GM10847 (cell line): ENCODE measurements around the gene ATP5F1D.

Experiments used
- POLR2A ChIP-seq: IDR thresholded peaks from 2 replicates; pipeline ENCODE4 v1.6.1; 2011; ENCODE audit not compliant: insufficient read length; ENCODE audit errors: extremely low read depth

The ATP5F1D gene

DNA sequence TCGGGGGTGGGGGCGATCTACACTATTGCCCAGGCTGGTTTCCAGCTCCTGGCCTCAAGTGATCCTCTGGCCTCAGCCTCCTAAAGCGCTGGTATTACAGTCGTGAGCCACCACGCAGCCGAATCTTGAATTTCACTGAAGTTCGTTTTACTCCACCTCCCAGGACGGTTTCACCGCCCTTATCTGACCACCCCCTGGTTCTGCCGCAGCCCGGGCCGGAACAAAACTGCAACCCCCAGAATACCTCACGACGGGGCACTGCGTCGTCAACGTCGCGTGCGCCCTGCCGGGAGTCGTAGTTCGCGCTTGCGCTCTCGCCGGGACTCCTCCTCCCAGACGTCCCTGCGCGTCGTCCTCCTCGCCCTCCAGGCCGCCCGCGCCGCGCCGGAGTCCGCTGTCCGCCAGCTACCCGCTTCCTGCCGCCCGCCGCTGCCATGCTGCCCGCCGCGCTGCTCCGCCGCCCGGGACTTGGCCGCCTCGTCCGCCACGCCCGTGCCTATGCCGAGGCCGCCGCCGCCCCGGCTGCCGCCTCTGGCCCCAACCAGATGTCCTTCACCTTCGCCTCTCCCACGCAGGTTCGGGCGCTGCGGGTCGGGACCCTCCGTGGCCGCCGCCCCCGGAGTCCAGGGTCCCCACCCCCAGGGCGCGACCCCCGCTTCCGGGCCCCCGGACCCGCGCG lies at the start of gene ATP5F1D:
TSS of gene ATP5F1D (plus strand) at position 335 of the 679 bp plus-strand sequence. CDS start at position 435, 100 bp downstream.
- TF ChIP-seq POLR2A = peak; percentile 52

DNA sequence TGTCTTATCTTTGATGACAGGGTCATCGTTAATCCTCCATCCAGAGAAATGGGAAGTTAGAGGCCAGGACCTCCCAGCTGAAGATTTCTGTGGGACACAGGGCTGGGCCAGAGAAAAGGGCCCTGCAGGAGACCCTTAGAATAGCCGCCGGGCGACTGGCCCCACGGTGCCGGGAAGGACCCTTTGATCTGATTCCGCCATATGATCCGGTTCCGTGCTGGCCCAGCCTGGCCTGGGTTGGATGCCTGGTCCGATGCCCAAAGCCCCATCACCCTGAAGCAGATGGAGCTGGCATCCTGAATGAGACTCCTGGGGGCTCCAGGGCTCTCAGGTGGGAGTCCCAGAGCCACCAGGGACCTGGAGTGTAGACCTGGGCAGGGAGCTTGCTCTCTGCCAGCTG lies 42.0 kb upstream of the ATP5F1D start:
- TF ChIP-seq POLR2A = no peak

DNA sequence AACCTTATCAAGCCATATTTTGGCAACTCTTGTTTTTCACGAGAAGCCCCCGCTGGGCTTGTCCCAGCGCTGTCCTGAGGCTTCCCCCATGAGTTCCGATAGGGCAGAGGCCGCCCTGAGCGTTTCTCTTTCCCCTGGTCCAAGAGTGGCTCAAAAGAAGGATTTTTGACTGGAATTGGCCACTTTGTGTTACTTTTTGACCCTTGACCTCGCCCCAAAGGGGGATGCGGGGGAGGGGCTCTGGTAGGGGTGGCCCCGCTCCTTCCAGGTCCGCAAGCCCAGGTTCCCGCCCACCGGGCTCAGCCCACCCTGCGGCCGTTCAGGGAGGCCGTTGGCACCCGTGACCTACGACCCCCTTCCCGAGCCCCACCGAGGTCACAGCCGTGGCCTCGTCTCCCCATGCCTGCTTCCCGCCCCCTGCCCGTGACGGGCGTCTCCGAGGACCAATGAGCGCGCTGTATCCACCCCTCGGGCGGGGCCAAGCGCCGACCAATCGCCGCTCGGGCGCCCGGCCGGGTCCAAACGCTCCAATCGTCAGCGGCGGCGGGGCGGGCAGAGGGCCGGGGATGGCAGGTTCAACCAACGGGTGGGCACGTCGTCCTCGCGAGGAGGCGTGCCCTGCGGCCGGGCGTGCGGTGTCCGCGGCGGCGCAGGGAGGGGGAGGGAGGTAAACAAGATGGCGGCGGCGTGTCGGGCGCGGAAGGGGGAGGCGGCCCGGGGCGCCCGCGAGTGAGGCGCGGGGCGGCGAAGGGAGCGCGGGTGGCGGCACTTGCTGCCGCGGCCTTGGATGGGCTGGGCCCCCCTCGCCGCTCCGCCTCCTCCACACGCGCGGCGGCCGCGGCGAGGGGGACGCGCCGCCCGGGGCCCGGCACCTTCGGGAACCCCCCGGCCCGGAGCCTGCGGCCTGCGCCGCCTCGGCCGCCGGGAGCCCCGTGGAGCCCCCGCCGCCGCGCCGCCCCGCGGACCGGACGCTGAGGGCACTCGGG lies 36.1 kb upstream of the ATP5F1D start, which contains the start of gene STK11:
TSS of gene STK11 (plus strand) at position 665 of the 986 bp plus-strand sequence. CDS start 1,136 bp downstream, outside the sequence.
- peak; percentile 75 for TF ChIP-seq POLR2A

DNA sequence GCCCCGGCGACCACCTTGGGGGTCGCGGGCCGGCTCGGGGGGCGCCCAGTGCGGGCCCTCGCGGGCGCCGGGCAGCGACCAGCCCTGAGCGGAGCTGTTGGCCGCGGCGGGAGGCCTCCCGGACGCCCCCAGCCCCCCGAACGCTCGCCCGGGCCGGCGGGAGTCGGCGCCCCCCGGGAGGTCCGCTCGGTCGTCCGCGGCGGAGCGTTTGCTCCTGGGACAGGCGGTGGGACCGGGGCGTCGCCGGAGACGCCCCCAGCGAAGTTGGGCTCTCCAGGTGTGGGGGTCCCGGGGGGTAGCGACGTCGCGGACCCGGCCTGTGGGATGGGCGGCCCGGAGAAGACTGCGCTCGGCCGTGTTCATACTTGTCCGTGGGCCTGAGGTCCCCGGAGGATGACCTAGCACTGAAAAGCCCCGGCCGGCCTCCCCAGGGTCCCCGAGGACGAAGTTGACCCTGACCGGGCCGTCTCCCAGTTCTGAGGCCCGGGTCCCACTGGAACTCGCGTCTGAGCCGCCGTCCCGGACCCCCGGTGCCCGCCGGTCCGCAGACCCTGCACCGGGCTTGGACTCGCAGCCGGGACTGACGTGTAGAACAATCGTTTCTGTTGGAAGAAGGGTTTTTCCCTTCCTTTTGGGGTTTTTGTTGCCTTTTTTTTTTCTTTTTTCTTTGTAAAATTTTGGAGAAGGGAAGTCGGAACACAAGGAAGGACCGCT lies 35.2 kb upstream of the ATP5F1D start:
- no peak for TF ChIP-seq POLR2A

GRCh38 chr19:1206864-1207450 lies 34.6 kb upstream of the ATP5F1D start:
- TF ChIP-seq POLR2A = no peak

GRCh38 chr19:1210227-1210538 lies 31.4 kb upstream of the ATP5F1D start:
- no peak for TF ChIP-seq POLR2A

- no peak for TF ChIP-seq POLR2A
Measured at GRCh38 chr19:1211494-1212234, 29.9 kb upstream of the ATP5F1D start.

DNA sequence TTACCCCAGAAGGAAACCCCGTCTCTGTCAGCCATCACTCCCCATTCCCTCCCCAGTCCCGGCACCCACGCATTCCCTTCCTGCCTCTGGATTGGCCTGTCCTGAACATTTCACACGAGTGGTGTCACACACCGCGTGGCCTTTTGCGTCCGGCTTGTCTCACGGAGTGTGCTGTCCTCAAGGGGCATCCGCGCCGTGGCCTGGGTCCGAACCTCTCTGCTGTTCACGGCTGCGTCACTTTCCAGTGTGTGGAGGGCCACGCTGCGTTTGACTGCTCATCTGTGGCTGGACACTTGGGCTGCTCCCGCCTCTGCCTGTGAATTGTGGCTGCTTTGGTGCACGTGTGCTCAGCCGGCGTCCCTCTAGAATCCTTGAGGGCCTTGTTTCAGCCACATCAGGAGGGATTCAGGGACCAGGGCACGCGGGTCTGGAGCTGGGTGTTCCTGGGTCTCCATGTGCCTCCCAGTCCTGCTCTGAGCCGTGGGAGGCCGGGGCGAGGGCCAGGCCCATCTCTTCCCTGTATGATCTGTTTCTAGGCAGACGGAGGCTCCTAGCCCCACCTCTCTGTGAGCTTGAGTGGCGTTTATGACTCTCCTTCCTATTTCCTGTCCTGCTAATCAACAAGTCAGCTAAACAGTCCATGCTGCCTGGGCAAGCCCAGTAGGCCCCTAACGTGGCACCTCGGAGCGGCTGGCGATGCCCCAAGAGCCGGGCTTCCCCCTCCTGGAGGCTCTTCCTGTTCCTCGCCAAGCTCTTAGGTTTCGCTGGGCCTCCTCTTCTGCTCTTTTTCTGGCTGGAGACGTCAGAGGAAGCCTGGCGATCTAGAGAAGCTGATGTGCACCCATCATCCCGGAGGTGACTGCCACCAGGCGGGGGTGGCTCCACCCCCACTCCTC lies 27.9 kb upstream of the ATP5F1D start:
- TF ChIP-seq POLR2A = no peak

GRCh38 chr19:1214299-1214861 lies 27.2 kb upstream of the ATP5F1D start:
- TF ChIP-seq POLR2A = no peak

DNA sequence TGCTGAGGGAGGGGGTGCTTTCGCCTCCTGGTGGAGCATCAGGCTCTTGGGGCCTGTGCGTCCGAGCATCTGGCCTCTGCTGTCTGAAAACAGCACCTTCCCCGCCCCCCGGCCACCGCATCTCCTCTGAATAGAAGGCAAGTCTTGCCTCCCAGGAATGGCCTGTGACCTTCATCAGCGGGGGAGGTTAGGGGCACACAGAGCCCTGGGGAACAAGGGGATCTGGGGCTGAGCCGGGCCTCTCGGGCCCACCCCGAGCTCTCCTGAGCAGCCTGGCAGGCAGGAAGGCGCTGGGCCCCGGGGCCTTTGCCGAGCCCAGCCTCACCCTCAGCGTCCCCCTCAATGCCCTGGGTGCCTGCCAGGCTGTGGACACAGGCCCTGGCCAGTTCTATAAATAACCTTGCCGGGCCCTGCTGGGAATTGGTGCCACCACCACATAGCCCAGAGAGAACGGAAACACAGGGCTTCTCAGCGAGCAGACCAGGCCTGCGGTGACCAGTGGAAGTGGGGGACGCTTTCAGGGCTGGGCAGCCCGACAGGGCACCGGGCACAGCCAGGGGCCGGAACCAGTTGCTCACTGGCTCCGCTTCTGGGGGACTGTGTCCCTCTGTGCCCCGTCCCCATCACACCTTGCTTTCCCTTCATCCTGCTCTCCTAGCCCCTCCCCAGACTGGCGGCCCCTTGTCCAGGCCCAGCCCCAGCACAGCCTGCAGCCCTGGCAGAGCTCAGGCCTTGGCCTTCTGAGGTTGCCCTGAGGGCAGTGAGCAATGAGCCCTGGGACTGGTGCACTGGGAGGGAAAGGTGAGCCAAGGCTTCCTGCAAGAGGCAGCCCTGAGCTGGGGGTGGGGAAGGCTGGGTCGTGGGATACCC lies 26.5 kb upstream of the ATP5F1D start:
- no peak for TF ChIP-seq POLR2A

DNA sequence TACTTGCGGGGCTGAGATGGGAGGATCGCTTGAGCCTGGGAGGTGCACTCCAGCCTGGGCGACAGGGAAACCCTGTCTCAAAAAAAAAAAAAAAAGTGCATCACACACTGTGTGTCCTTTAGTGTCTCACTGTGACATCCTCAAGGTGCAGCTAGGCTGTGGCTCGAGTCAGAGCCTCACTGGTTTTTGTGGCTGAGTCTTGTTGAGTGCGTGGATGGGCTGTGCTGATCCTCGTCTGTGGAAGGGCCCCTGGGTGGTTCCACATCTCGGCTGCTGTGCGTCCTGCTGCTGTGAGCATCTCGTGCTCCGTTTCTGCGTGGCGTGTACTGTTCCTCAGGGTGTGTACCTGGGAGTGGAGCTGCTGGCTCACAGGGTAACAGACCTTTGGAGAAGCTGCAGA lies 24.8 kb upstream of the ATP5F1D start:
- TF ChIP-seq POLR2A = no peak

- no peak for TF ChIP-seq POLR2A
Measured at GRCh38 chr19:1217366-1217765, 24.2 kb upstream of the ATP5F1D start.

DNA sequence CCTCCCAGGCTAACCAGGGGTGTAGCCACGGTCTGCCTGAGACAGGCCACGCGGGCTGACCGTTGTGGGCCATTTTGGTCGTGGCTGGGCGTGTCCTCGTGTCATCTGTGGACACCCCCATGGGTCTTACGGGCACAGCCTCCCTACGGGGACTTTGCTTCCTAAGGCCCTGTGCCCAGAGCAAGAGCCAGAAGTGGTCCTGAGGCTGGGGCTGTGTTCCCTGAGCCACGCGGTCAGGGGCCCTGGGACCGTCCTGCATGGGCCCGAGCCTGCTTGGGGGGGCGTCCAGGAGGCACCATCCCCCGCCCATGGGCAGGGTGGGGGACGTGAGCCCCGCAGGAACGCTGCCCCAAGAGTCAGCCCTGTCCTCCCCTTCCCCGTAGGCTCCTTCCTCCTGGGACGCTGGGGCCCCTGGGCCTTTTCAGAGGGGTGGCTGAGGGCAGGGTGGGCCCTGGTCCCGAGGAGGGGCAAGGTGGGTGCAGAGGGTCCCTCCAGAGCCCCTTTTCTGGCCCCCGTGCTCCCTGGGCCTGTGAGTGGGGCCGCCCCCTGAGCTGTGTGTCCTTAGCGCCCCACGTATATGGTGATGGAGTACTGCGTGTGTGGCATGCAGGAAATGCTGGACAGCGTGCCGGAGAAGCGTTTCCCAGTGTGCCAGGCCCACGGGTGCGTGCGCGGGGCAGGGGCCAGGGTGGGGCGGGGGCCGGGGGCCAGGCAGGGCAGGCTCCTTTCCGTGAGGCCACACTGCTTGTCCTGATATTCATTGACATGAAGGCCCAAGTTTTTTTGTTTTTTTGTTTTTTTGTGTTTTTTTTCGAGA lies 22.6 kb upstream of the ATP5F1D start:
- no peak for TF ChIP-seq POLR2A
